GM10266 (cell line): ENCODE data around the gene NVL.

Experiments
- DNase-seq: peaks from one replicate; pipeline ENCODE4 v3.0.0; 2012; ENCODE audit errors: extremely low spot score
- TF ChIP-seq, protein P1 (sequence below): IDR thresholded peaks from 2 replicates; pipeline ENCODE4 v1.5.1; 2012; ENCODE audit warnings: mild to moderate bottlenecking, low read depth; ENCODE audit not compliant: control insufficient read depth, insufficient read depth; ENCODE audit errors: missing control alignments

The NVL gene

DNA sequence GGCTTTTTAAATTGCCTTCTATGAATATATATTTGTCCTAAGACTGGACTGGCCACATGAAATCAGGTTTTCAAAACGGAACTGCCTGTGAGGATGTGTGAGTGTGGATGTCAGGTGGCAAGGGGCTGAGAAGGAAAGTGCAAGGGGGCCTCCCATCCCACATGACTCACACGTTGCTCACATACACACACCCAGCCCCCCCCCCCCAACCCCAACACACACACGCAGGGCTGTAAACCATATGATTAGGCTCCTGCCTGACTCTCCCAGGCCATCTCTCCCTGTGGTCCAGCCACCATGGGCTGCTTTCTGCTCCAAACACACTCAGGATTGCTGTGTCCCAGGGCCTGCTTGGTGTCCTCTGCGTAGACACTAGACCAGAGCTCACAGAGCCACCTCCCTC lies 124.5 kb downstream of the NVL start:
- DNase-seq: no peak
- TF ChIP-seq, protein P1, sequence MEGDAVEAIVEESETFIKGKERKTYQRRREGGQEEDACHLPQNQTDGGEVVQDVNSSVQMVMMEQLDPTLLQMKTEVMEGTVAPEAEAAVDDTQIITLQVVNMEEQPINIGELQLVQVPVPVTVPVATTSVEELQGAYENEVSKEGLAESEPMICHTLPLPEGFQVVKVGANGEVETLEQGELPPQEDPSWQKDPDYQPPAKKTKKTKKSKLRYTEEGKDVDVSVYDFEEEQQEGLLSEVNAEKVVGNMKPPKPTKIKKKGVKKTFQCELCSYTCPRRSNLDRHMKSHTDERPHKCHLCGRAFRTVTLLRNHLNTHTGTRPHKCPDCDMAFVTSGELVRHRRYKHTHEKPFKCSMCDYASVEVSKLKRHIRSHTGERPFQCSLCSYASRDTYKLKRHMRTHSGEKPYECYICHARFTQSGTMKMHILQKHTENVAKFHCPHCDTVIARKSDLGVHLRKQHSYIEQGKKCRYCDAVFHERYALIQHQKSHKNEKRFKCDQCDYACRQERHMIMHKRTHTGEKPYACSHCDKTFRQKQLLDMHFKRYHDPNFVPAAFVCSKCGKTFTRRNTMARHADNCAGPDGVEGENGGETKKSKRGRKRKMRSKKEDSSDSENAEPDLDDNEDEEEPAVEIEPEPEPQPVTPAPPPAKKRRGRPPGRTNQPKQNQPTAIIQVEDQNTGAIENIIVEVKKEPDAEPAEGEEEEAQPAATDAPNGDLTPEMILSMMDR: no peak

DNA sequence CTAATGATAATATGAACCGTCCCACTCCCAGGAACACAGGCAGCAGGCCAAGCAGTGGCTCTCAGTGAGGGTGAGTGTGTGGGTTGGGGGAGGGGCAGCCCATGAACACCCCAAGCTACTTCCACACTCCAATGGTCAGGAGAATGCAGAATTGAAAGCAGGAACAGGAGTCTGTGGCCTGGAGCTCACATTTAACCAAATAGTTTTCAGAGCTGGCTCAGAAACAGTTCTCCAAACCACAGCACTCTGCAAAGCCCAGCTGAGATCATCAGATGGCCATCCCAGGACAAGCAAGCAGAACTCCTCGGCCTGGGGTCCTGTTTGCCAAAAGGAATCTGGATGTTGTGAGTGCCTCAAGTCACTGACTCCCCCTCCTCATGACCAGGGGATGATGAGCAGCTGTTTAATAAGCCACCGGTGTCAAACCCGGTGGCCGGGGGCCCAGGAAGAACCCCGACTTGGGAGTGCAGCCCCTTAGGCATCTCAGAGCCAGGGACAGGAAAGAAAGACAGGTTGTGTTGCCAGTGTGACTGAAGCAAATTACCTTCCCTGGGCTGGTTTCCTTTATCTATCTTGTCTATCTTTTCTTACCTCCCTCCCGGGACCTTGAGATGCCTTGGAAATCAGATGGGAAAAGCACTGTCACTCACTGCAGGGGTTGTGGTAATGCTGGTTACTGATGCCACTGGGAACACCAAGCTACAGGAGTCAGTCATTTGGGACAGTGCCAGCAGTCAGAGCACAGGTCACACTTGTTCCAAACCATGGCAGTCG lies 126.5 kb downstream of the NVL start:
- TF ChIP-seq, protein P1: no peak
- DNase-seq: no peak

DNA sequence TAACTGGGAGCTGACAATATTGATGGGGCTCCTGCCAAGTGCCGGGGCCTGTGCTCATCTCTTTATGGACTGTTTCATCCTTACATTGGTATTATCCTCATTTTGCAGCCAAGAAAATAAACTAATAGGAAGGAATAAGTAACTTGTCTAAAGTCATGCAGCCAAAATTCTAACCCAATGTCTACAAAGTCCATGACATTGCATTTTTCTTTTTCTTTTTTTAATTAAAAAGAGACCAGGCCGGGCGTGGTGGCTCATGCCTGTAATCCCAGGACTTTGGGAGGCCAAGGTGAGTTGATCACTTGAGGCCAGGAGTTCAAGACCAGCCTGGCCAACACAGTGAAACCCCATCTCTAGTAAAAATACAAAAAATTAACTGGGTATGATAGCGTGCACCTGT lies 128.1 kb downstream of the NVL start:
- DNase-seq: no peak
- TF ChIP-seq, protein P1: no peak

- TF ChIP-seq, protein P1: no peak
- no peak for DNase-seq
Observed at GRCh38 chr1:224201383-224201782, 128.6 kb downstream of the NVL start.

GRCh38 chr1:224199679-224200078 lies 130.3 kb downstream of the NVL start:
- TF ChIP-seq, protein P1: no peak
- no peak for DNase-seq

DNA sequence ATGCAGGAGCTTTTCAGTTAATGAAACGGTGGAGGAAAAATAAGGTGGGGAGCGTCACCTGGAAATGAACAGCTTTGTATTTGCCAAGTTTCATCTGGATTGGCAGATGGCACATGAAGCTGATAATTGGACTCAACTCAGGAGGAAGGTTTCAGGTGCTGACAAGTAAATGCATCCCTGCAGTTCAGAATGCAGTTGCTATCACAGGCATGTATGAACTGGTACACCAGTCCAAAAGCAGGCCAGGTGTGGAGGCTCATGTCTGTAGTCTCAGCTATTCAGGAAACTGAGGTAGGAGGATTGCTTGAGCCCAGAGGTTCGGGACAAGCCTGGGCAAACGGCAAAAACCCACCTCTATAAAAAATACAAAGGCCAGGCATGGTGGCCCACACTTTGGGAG lies 131.4 kb downstream of the NVL start:
- DNase-seq: no peak
- TF ChIP-seq, protein P1: no peak

GRCh38 chr1:224196813-224197600 lies 133.0 kb downstream of the NVL start:
- DNase-seq: no peak
- TF ChIP-seq, protein P1: no peak
